Measurements from ENCODE around the gene FRMPD3.
"Not testable (repeated sequence)": the region's sequence is repeated elsewhere in the genome, so short reads cannot be mapped to it uniquely, and the experiment has no call there.

FRMPD3 gene

GRCh38 chrX:107448998-107449835 lies at the start of gene FRMPD3:
Gene FRMPD3, plus strand, starts transcription at chrX:107449652. Its CDS starts 76,937 bp downstream, at chrX:107526589.
- no peak for DNase-seq

DNA sequence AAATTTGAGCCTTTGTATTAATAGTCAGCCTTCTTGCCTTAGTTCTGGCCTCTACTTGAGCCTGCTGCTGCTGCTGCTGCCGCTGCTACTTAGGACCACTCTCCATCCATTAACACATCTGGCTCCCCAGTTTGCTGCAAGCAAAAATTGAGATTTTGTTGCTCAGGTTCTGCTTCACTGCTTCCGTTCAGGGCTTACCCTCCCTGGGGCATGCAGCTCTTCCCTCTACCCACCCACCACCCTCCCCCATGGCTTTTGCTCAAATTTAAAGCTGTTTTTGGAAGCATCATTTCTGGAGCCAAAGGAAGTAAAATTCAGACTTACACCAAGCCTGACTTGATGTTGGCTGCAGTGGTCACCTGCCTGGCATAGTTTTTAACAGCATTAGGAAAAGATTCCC lies 28.9 kb upstream of the FRMPD3 start:
- no peak for DNase-seq

- no peak for DNase-seq
Observed at GRCh38 chrX:107421337-107421861, 28.1 kb upstream of the FRMPD3 start.

DNA sequence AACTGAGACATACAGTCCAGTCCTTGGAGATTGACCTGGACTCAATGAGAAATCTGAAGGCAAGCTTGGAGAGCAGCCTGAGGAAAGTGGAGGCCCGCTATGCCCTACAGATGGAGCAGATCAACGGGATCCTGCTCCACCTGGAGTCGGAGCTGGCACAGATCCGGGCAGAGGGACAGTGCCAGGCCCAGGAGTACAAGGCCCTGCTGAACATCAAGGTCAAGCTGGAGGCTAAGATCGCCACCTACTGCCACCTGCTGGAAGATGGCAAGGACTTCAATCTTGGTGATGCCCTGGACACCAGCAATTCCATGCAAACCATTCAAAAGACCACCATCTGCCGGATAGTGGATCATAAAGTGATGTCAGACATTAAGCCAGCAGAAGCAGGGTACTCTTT lies 20.4 kb upstream of the FRMPD3 start:
- DNase-seq, result no peak

DNA sequence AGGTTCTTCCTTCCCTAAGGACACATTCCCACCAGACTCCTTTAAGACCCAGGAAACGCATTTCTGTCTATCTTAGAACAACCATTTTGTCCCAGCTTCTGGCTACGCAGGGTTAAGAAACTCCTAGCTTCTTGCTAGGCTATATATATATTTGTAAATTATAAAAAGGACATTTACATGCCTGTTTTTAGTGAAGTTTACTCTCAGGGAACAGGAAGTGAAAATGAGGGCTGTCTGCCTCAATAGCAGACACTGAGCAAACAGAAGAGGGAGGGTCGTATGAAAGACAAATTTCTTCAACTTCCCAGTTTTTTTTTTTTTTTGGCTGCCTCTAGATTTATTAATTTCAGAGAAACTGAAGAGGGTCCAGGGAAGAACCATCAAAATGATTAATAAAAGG lies 9.3 kb upstream of the FRMPD3 start:
- no peak for DNase-seq

- DNase-seq, result no peak
Observed at GRCh38 chrX:107440692-107441091, 8.8 kb upstream of the FRMPD3 start.

DNA sequence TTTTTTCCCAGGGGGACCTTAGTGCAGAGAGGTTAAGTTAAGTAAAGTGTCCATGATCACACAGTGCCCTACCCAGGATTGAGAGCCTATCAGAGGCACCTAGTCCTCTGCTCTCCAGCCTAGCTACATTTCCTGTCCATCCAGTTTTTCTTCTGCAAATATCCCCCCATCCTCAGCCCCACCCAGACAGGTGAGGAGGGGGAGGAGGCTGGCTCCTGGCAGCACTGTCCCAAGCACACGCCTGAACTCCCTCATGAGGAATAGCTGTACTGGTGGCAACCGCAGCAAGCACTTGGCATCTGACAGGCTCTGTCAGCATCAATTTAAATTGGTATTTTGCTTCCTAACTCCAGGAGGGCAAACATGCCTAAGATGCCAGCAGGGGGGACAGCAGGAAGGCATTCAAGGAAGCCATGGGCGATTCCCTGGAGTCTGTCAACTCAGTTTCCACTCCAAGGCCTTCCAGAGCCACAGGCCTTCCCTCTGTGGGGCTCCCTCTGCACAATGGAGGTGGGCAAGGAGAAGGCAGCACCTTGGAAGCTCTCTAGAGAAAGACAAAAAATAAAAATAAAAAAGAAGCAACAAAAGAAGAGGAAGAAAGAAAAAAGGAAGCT lies 6.4 kb upstream of the FRMPD3 start:
- no peak for DNase-seq

GRCh38 chrX:107445146-107445545 lies 4.3 kb upstream of the FRMPD3 start:
- no peak for DNase-seq

DNA sequence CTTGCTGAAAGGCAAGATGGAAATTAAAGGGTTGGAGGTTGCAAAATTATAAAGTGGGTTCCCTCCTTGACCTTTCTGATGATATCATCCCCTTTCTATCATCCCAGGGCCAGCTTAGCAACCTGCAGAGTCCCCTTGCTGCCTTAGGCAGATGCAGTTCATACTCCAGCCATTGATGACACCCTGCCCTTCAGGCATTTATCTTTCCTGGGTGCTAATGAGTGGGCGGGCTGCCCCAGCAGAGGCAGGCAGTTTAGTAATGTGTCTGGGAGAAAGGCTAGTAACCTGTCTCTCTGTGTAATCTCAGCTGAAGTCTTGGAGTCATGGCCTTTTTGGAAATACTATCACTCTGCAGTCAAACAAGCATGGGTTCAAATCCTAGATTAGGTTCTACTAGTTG lies 3.8 kb upstream of the FRMPD3 start:
- no peak for DNase-seq

- DNase-seq, result no peak
Observed at GRCh38 chrX:107447642-107448041, 1.8 kb upstream of the FRMPD3 start.

GRCh38 chrX:107448625-107448997 lies 841 bp upstream of the FRMPD3 start:
- no peak for DNase-seq

GRCh38 chrX:107450823-107451509 lies 1.5 kb downstream of the FRMPD3 start:
- peak; percentile 6 for DNase-seq

- no peak for DNase-seq
Observed at GRCh38 chrX:107451731-107452130, 2.3 kb downstream of the FRMPD3 start.

DNA sequence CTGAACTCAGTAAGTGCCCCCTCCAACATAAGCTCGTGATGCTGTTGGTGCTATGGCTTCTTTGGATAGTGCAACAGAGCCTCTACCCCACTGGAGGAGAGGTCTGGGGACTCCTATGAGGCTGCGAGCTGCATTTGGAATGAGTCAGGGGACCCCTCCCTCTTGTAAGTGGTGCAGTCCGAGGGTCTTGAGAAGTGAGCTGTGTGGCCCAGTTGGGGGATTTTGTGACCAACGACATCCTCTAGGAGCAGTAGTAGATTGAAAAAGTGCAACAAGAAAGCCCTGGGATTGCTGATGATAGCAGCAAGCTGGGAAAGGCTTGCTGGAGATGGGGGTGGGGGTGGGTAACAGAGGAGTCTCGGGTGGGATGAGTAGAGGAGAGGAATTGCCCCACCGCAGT lies 3.1 kb downstream of the FRMPD3 start:
- no peak for DNase-seq

DNA sequence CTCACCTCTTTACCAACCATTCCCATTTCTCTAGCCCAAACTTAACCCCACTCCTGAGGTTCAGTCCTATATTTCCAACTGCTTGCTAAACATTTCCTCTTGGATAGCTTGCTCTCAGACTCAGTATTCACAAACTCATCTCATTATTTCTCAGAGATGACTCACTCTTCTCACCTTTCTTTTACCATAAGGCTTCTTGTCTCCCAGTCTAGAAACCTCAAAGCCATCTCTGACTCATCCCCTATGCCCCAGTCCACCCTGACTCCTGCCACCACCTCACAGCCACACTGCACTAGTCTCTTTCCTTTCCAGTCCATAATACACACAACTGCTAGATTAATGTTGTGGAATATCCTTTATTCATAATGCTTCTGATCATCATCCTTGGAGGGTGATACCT lies 4.8 kb downstream of the FRMPD3 start:
- DNase-seq, result peak; percentile 13

- DNase-seq, result no peak
Observed at GRCh38 chrX:107457289-107457688, 7.8 kb downstream of the FRMPD3 start.

GRCh38 chrX:107465932-107466620 lies 16.6 kb downstream of the FRMPD3 start:
- no peak for DNase-seq

DNA sequence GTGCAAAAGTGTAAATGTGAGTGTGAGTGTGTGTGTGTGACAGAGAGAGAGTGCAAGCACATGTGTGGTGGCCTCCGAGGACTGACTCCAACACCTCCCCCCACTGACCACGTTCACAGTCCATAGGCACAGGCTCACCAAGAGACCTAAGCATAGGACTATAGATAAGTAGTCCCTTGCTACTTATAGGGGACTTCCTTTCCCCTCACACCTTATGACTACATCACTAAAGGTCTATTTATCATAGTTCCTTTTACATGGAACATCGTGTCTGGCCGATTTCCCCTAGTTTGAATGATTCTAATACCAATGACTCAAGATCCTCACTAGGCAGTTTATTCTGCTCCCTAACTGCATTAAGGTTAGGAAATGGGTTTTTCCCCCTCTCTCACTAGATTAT lies 17.8 kb downstream of the FRMPD3 start:
- DNase-seq, result no peak

- DNase-seq, result no peak
Observed at GRCh38 chrX:107470198-107470597, 20.7 kb downstream of the FRMPD3 start.

- no peak for DNase-seq
Observed at GRCh38 chrX:107470971-107471370, 21.5 kb downstream of the FRMPD3 start.

- DNase-seq, result not testable (repeated sequence)
Observed at GRCh38 chrX:107471420-107471819, 22.0 kb downstream of the FRMPD3 start.

GRCh38 chrX:107477406-107477805 lies 28.0 kb downstream of the FRMPD3 start:
- no peak for DNase-seq

- DNase-seq, result no peak
Observed at GRCh38 chrX:107480272-107480671, 30.8 kb downstream of the FRMPD3 start.

Data from fibroblast of upper back skin (primary cell).